ENCODE measurements around the gene KCNMA1.

KCNMA1 gene

GRCh38 chr10:76915316-76915715, 722.3 kb downstream of the KCNMA1 start:
- Histone ChIP-seq H3K79me2 (ENCODE audit: insufficient read depth, low read length) (no peaks in the 10 kb centered on the region), H3K4me2 (ENCODE audit: low read depth, low read length, poor library complexity, severe bottlenecking) (no peak overlapping the region), H2AFZ (ENCODE audit: low read depth, low read length, severe bottlenecking) (no peak overlapping the region), H3K27me3 (ENCODE audit: low read length) (no peaks in the 10 kb centered on the region), H3F3A (ENCODE audit: insufficient read depth) (no peaks in the 10 kb centered on the region), H3K9ac (ENCODE audit: low read length) (no peak overlapping the region), H3K9me3 (ENCODE audit: insufficient read depth, low read length) (no peaks in the 10 kb centered on the region), H3K4me3 (ENCODE audit: insufficient read depth, low read length, poor library complexity, severe bottlenecking) (no peak overlapping the region), H3K36me3 (ENCODE audit: low read length) (no peaks in the 10 kb centered on the region), H3K9me2 (replicated peaks; ENCODE audit: insufficient read depth, low read length) (no peaks in the 10 kb centered on the region), H4K20me1 (ENCODE audit: low read depth, low read length) (no peaks in the 10 kb centered on the region), H3K27ac (ENCODE audit: low read depth, low read length) (no peak overlapping the region)
- no peak for TF ChIP-seq EZH2phosphoT487 (conservative IDR thresholded peaks at IDR 0.05; ENCODE audit: low read length)
- TF ChIP-seq, protein P1, sequence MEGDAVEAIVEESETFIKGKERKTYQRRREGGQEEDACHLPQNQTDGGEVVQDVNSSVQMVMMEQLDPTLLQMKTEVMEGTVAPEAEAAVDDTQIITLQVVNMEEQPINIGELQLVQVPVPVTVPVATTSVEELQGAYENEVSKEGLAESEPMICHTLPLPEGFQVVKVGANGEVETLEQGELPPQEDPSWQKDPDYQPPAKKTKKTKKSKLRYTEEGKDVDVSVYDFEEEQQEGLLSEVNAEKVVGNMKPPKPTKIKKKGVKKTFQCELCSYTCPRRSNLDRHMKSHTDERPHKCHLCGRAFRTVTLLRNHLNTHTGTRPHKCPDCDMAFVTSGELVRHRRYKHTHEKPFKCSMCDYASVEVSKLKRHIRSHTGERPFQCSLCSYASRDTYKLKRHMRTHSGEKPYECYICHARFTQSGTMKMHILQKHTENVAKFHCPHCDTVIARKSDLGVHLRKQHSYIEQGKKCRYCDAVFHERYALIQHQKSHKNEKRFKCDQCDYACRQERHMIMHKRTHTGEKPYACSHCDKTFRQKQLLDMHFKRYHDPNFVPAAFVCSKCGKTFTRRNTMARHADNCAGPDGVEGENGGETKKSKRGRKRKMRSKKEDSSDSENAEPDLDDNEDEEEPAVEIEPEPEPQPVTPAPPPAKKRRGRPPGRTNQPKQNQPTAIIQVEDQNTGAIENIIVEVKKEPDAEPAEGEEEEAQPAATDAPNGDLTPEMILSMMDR (IDR thresholded peaks at IDR 0.05; ENCODE audit: insufficient read depth, low read length, poor library complexity, severe bottlenecking) = no peak

GRCh38 chr10:76911184-76911583, 726.4 kb downstream of the KCNMA1 start:
- no peaks in the 10 kb centered on the region for H3K27me3 ChIP-seq (ENCODE audit: low read length)
- no peaks in the 10 kb centered on the region for H3K9me3 ChIP-seq (ENCODE audit: insufficient read depth, low read length)
- H3F3A ChIP-seq (ENCODE audit: insufficient read depth) = no peaks in the 10 kb centered on the region
- H3K9me2 ChIP-seq (replicated peaks; ENCODE audit: insufficient read depth, low read length) = no peaks in the 10 kb centered on the region
- no peaks in the 10 kb centered on the region for H4K20me1 ChIP-seq (ENCODE audit: low read depth, low read length)
- no peak overlapping the region for H2AFZ ChIP-seq (ENCODE audit: low read depth, low read length, severe bottlenecking)
- H3K4me3 ChIP-seq (ENCODE audit: insufficient read depth, low read length, poor library complexity, severe bottlenecking) = no peak overlapping the region
- H3K9ac ChIP-seq (ENCODE audit: low read length) = no peak overlapping the region
- no peaks in the 10 kb centered on the region for H3K79me2 ChIP-seq (ENCODE audit: insufficient read depth, low read length)
- TF ChIP-seq, protein P1 (IDR thresholded peaks at IDR 0.05; ENCODE audit: insufficient read depth, low read length, poor library complexity, severe bottlenecking) = no peak
- TF ChIP-seq EZH2phosphoT487 (conservative IDR thresholded peaks at IDR 0.05; ENCODE audit: low read length) = no peak
- no peaks in the 10 kb centered on the region for H3K36me3 ChIP-seq (ENCODE audit: low read length)
- no peak overlapping the region for H3K4me2 ChIP-seq (ENCODE audit: low read depth, low read length, poor library complexity, severe bottlenecking)
- H3K27ac ChIP-seq (ENCODE audit: low read depth, low read length) = no peak overlapping the region

DNA sequence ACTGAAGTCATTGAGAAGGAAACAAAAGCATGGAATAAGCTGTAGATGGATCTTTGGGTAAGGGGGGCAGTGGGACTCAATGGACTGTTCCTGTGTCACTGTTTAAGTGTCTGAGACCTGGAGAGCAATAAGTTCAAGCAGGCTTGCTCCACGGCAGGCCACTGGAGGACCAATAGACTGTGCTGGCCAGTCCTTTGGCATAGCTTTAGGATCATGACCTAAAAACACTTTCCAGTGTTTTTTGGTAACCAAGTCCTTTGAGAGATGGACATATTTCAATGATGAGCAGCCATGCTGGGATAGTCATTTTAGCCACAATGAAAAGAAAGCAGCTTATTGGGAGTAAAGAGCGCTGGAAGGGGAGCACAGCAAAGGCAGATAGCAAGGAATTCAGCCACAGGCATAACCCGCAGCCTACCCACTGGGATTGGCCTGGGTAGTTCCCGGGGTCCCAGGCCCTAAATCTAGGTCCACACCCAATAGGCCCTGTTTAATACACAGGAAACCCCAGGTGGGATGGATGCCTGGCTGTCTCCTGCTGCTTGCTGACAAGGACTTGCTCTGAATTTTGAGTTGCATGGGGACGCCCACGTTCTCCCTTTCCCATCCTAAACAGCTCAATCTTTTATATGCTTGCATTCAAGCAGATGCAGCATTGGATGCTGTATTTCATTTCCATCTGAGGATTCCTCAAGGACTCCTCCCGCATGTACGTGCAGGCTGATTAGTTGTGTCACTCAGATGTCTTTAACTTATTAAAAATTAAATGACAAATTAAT, 727.2 kb downstream of the KCNMA1 start:
- Histone ChIP-seq H3K27ac (ENCODE audit: low read depth, low read length) (no peak overlapping the region), H3K9ac (ENCODE audit: low read length) (no peak overlapping the region), H3F3A (ENCODE audit: insufficient read depth) (no peaks in the 10 kb centered on the region), H3K9me3 (ENCODE audit: insufficient read depth, low read length) (no peaks in the 10 kb centered on the region), H3K27me3 (ENCODE audit: low read length) (no peaks in the 10 kb centered on the region), H3K36me3 (ENCODE audit: low read length) (no peaks in the 10 kb centered on the region), H3K4me2 (ENCODE audit: low read depth, low read length, poor library complexity, severe bottlenecking) (no peak overlapping the region), H3K79me2 (ENCODE audit: insufficient read depth, low read length) (no peaks in the 10 kb centered on the region), H3K9me2 (replicated peaks; ENCODE audit: insufficient read depth, low read length) (no peaks in the 10 kb centered on the region), H3K4me3 (ENCODE audit: insufficient read depth, low read length, poor library complexity, severe bottlenecking) (no peak overlapping the region), H4K20me1 (ENCODE audit: low read depth, low read length) (no peaks in the 10 kb centered on the region), H2AFZ (ENCODE audit: low read depth, low read length, severe bottlenecking) (no peak overlapping the region)
- no peak for TF ChIP-seq EZH2phosphoT487 (conservative IDR thresholded peaks at IDR 0.05; ENCODE audit: low read length)
- TF ChIP-seq, protein P1 (IDR thresholded peaks at IDR 0.05; ENCODE audit: insufficient read depth, low read length, poor library complexity, severe bottlenecking) = no peak

Measured in SU-DHL-6 (cell line).